IMR-90 (cell line): ENCODE results near the gene TXNRD1. TPM values are rescaled to one million over a fixed set of nuclear protein-coding genes. Genes with fewer than 3 reads are reported as not detected.

Source experiments
- ATAC-seq: fragments of 200-7000 bp; cut with Tn5 transposase; 2 replicates; pipeline ENCODE4 v1.9.1; 2020; ENCODE audit warnings: low read depth, mild to moderate bottlenecking, moderate library complexity
- BruUV-seq: library from RNA; stranded (reverse); fragments of 400-500 nt; replicated peaks from 2 replicates; lab custom pipeline; 2021; lab: Mats Ljungman, UMichigan
- CTCF ChIA-PET: fragments of 300-600 bp; formaldehyde crosslinking; extraction: SDS; loops from one replicate; lab custom pipeline; 2021; ENCODE audit warnings: antibody characterized with exemption; lab: Yijun Ruan, JAX
- POLR2A ChIA-PET: fragments of 300-600 bp; sonication (Branson Sonifier 250); formaldehyde crosslinking; loops from one replicate; lab custom pipeline; 2022; ENCODE audit warnings: antibody characterized with exemption; ENCODE audit not compliant: unreplicated experiment; lab: Charles Lee
- DNase-seq: peaks from one replicate; pipeline ENCODE4 v3.0.0; 2013
- H2AFZ ChIP-seq: replicated peaks from 2 replicates; pipeline ENCODE3; 2013; ENCODE audit warnings: low read length, mild to moderate bottlenecking; ENCODE audit not compliant: poor library complexity
- H2AK5ac ChIP-seq: 2 replicates; pipeline ENCODE4 v1.6.1; 2013; ENCODE audit warnings: low read depth, low read length, inconsistent platforms
- H2AK9ac ChIP-seq: replicated peaks from 2 replicates; pipeline ENCODE3; 2013; ENCODE audit warnings: mild to moderate bottlenecking, low read depth, low read length, moderate library complexity; ENCODE audit not compliant: poor library complexity
- H2BK120ac ChIP-seq: 2 replicates; pipeline ENCODE4 v1.6.1; 2013; ENCODE audit warnings: low read depth, low read length, inconsistent platforms
- H2BK15ac ChIP-seq: 3 replicates; pipeline ENCODE4 v1.6.1; 2013; ENCODE audit warnings: low read depth, low read length, inconsistent platforms
- H2BK20ac ChIP-seq: 2 replicates; pipeline ENCODE4 v1.6.1; 2013; ENCODE audit warnings: low read depth, mild to moderate bottlenecking, inconsistent platforms, low read length, moderate library complexity
- H2BK5ac ChIP-seq: 2 replicates; pipeline ENCODE4 v1.6.1; 2013; ENCODE audit warnings: mild to moderate bottlenecking, low read depth, low read length, inconsistent platforms; ENCODE audit not compliant: poor library complexity, severe bottlenecking
- H3K14ac ChIP-seq: replicated peaks from 2 replicates; pipeline ENCODE4 v1.6.1; 2013; ENCODE audit warnings: low read depth, low read length, inconsistent platforms
- H3K18ac ChIP-seq: 2 replicates; pipeline ENCODE4 v1.6.1; 2013; ENCODE audit warnings: low read depth, low read length, control low read depth
- H3K23ac ChIP-seq: 2 replicates; pipeline ENCODE4 v1.6.1; 2013; ENCODE audit warnings: low read depth, low read length, inconsistent platforms
- H3K27ac ChIP-seq: 2 replicates; pipeline ENCODE4 v1.5.1; 2013; ENCODE audit warnings: mild to moderate bottlenecking, control low read depth, low read length; ENCODE audit not compliant: insufficient read depth
- H3K27me3 ChIP-seq: 2 replicates; pipeline ENCODE4 v1.6.1; 2013; ENCODE audit warnings: low read length; ENCODE audit not compliant: control insufficient read depth, insufficient read depth
- H3K36me3 ChIP-seq: 2 replicates; pipeline ENCODE4 v1.6.1; 2013; ENCODE audit warnings: low read length, mixed read lengths; ENCODE audit not compliant: control insufficient read depth, insufficient read depth
- H3K4ac ChIP-seq: 2 replicates; pipeline ENCODE4 v1.6.1; 2013; ENCODE audit warnings: low read depth, low read length, inconsistent platforms
- H3K4me1 ChIP-seq: 2 replicates; pipeline ENCODE4 v1.6.1; 2013; ENCODE audit warnings: low read length, mixed read lengths; ENCODE audit not compliant: control insufficient read depth, insufficient read depth
- H3K4me2 ChIP-seq: 2 replicates; pipeline ENCODE4 v1.6.1; 2013; ENCODE audit warnings: low read depth, mild to moderate bottlenecking, control low read depth, low read length, moderate library complexity
- H3K4me3 ChIP-seq: 2 replicates; pipeline ENCODE4 v1.5.1; 2013; ENCODE audit warnings: low read depth, mild to moderate bottlenecking, control low read depth, low read length, moderate library complexity; ENCODE audit not compliant: insufficient read depth
- H3K56ac ChIP-seq: 2 replicates; pipeline ENCODE4 v1.6.1; 2013; ENCODE audit warnings: low read length, inconsistent platforms; ENCODE audit not compliant: insufficient read depth; ENCODE audit errors: extremely low read depth
- H3K79me1 ChIP-seq, 2 experiments: 2 replicates each; pipeline ENCODE4 v1.6.1; 2013; ENCODE audit warnings: low read length in 2 of 2, inconsistent platforms in 1 of 2, low read depth in 1 of 2
- H3K9ac ChIP-seq: 2 replicates; pipeline ENCODE4 v1.6.1; 2013; ENCODE audit warnings: low read depth, low read length, control low read depth
- H3K9me1 ChIP-seq: 2 replicates; pipeline ENCODE4 v1.6.1; 2013; ENCODE audit warnings: low read length, inconsistent platforms; ENCODE audit not compliant: insufficient read depth
- H3K9me3 ChIP-seq: 2 replicates; pipeline ENCODE4 v1.6.1; 2013; ENCODE audit warnings: low read length; ENCODE audit not compliant: control insufficient read depth, insufficient read depth
- H4K20me1 ChIP-seq: 2 replicates; pipeline ENCODE4 v1.6.1; 2013; ENCODE audit warnings: low read length, inconsistent platforms; ENCODE audit not compliant: insufficient read depth
- H4K5ac ChIP-seq: 2 replicates; pipeline ENCODE4 v1.6.1; 2013; ENCODE audit warnings: mild to moderate bottlenecking, low read depth, low read length, control low read depth
- H4K8ac ChIP-seq, 2 experiments: 2 replicates each; pipeline ENCODE4 v1.6.1; 2013; ENCODE audit warnings: low read depth in 2 of 2, low read length in 2 of 2, control low read depth in 1 of 2, inconsistent platforms in 1 of 2
- H4K91ac ChIP-seq: 2 replicates; pipeline ENCODE4 v1.6.1; 2013; ENCODE audit warnings: low read depth, low read length, inconsistent platforms; ENCODE audit not compliant: insufficient read depth
- BHLHE40 ChIP-seq: fragments of 150-350 bp; IDR thresholded peaks from 2 replicates; pipeline ENCODE4 v1.6.1; 2016; ENCODE audit warnings: mild to moderate bottlenecking, low read depth, low read length
- CHD1 ChIP-seq: IDR thresholded peaks from 2 replicates; pipeline ENCODE4 v1.6.1; 2012; ENCODE audit warnings: low read depth, low read length, improper control_type of control experiment
- MAFK ChIP-seq: IDR thresholded peaks from 2 replicates; pipeline ENCODE4 v1.6.1; 2012; ENCODE audit warnings: low read depth, low read length, improper control_type of control experiment
- MAZ ChIP-seq: IDR thresholded peaks from 2 replicates; pipeline ENCODE4 v1.6.1; 2012; ENCODE audit warnings: low read depth, mild to moderate bottlenecking, low read length, improper control_type of control experiment, moderate library complexity, borderline replicate concordance
- MXI1 ChIP-seq: IDR thresholded peaks from 2 replicates; pipeline ENCODE4 v1.6.1; 2012; ENCODE audit warnings: low read depth, mild to moderate bottlenecking, low read length, moderate library complexity, borderline replicate concordance
- NFE2L2 ChIP-seq: fragments of 150-350 bp; IDR thresholded peaks from 2 replicates; pipeline ENCODE4 v1.6.1; 2016; ENCODE audit warnings: low read depth, mild to moderate bottlenecking, low read length
- POLR2A ChIP-seq: IDR thresholded peaks from 2 replicates; pipeline ENCODE4 v1.6.1; 2012; ENCODE audit warnings: mild to moderate bottlenecking, low read depth, low read length
- RAD21 ChIP-seq: IDR thresholded peaks from 2 replicates; pipeline ENCODE4 v1.6.1; 2012; ENCODE audit warnings: low read length, improper control_type of control experiment
- WGBS, 2 experiments: methylation state at CpG; one replicate each; pipeline versions ENCODE4 v1.1.5 to v1.1.7; 2013; ENCODE audit warnings: missing lambda C conversion rate in 2 of 2; ENCODE audit not compliant: insufficient read length in 1 of 2; ENCODE audit errors: extremely low coverage in 2 of 2; 5-methylcytosine and 5-hydroxymethylcytosine counted together
- dilution Hi-C: fragments of 300-500 bp; cut with HindIII; formaldehyde crosslinking; loops from one replicate; pipeline ENCODE4 v1.14.3; 2018; ENCODE audit warnings: low sequenced_read_pairs; ENCODE audit not compliant: unreplicated experiment
- in situ Hi-C: fragments of 300-500 bp; cut with MboI; formaldehyde crosslinking; loops from 3 replicates; pipeline ENCODE4 v1.14.3; 2019; ENCODE audit warnings: low sequenced_read_pairs, inconsistent platforms, mixed read lengths
- intact Hi-C: fragments of 100-400 bp; cut with micrococcal nuclease; formaldehyde crosslinking; loops from 2 replicates; pipeline ENCODE4 v1.10.0; 2022
- polyA plus RNA-seq, 3 experiments: library from polyadenylated mRNA; depleted of rRNA; stranded (reverse); fragments of >200 nt; gene quantifications; 2 replicates each; pipeline ENCODE4 v1.2.3, GENCODE V29; 2012; ENCODE audit warnings: low replicate concordance in 1 of 3
- total RNA-seq: library from RNA; depleted of rRNA; stranded (reverse); fragments of >200 nt; gene quantifications from 2 replicates; pipeline ENCODE4 v1.2.3, GENCODE V29; 2012
- TF ChIP-seq, protein P1 (sequence below): fragments of 150-350 bp; IDR thresholded peaks from 2 replicates; pipeline ENCODE4 v1.6.1; 2017; ENCODE audit warnings: mild to moderate bottlenecking, antibody characterized with exemption, low read length, low read depth

TXNRD1 gene
- total and polyA plus RNA-seq, 2 of the 4 experiments (the other 2 are of a cell fraction): 379 to 582 TPM

- Histone ChIP-seq H3K18ac (peak overlapping the region; percentile 28), H3K9ac (peak overlapping the region; percentile 94), H2BK20ac (no peak overlapping the region), H3K4me1 (peaks cover 15% of the 10 kb centered on the region), H4K8ac (peak overlapping the region; percentile 9 to 17; a peak in 2 of 4 replicates), H4K20me1 (peaks cover 60% of the 10 kb centered on the region), H4K5ac (0 out of 2 replicates have a peak overlapping the region, but pooled peaks have one; percentile 3), H2BK5ac (peak overlapping the region; percentile 95), H3K23ac (peak overlapping the region; percentile 98), H2AK9ac (peak overlapping the region; percentile 53), H2AK5ac (0 out of 2 replicates have a peak overlapping the region, but pooled peaks have one; percentile 51), H3K4ac (peak overlapping the region; percentile 83), H4K91ac (peak overlapping the region; percentile 12; the same call in 1 of the 2 replicates), H3K9me1 (no peaks in the 10 kb centered on the region), H2BK15ac (0 out of 3 replicates have a peak overlapping the region, but pooled peaks have one; percentile 3), H3K27me3 (no peaks in the 10 kb centered on the region), H2BK120ac (peak overlapping the region; percentile 11), H3K14ac (peak overlapping the region; percentile 98), H3K4me3 (peak overlapping the region; percentile 68), H3K27ac (peak overlapping the region; percentile 70), H3K36me3 (peaks cover 27% of the 10 kb centered on the region), H3K56ac (peak overlapping the region; percentile 91), H3K9me3 (no peaks in the 10 kb centered on the region), H2AFZ (peak overlapping the region; percentile 38), H3K79me1 (peaks cover 0 to 21% of the 10 kb centered on the region in 2 experiments; a peak in 2 of 4 replicates), H3K4me2 (peak overlapping the region; percentile 64)
- ChIA-PET CTCF (interaction anchor here (2.5 kb wide), 1 partner anchor 67 kb away, joined by 5 read pairs; no protein-coding TSS in a partner anchor), POLR2A (interaction anchor here (0.7 to 3.6 kb wide), 4 partner anchors 45 to 111 kb away, joined by 3 to 28 read pairs (median 4); no protein-coding TSS in a partner anchor)
- intact Hi-C loops (loop anchor here (5.0 to 10.0 kb wide), 3 partner anchors 151 to 324 kb away; partner anchors contain the start of genes HCFC2, NFYB and TDG), dilution Hi-C loops (no loop called here), in situ Hi-C loops (loop anchor here (5.0 kb wide), 1 partner anchor 71 kb away; the partner anchor contains the start of gene TXNRD1)
- 1% methylated on average over 15 of the region's 41 CpGs; no CpG with 5 or more reads in 1 of the 2 experiments for WGBS, 2 experiments
- no TSS peak for BruUV-seq
- peak; percentile 22 for ATAC-seq
- peak; percentile 77 for DNase-seq
- TF ChIP-seq, protein P1, sequence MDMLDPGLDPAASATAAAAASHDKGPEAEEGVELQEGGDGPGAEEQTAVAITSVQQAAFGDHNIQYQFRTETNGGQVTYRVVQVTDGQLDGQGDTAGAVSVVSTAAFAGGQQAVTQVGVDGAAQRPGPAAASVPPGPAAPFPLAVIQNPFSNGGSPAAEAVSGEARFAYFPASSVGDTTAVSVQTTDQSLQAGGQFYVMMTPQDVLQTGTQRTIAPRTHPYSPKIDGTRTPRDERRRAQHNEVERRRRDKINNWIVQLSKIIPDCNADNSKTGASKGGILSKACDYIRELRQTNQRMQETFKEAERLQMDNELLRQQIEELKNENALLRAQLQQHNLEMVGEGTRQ: peak; percentile 18; the same call in 1 of the 2 replicates
- TF ChIP-seq NFE2L2 (peak; percentile 79), RAD21 (peak; percentile 26), MAFK (no peak), POLR2A (peak; percentile 54; the same call in 1 of the 2 replicates), BHLHE40 (no peak), CHD1 (peak; percentile 40), MAZ (peak; percentile 37; the same call in 1 of the 2 replicates), MXI1 (peak; percentile 93)
These were observed 73.2 kb downstream of the TXNRD1 start for GRCh38 chr12:104288635-104289274.
